Liver (tissue), 3 donors: ENCODE measurements around the gene BNC2.

Source experiments
- FOXA1 ChIP-seq: IDR thresholded peaks from 2 replicates; pipeline ENCODE4 v1.6.1; 2016; ENCODE audit warnings: antibody characterized with exemption
- GABPA ChIP-seq, 2 donors: IDR thresholded peaks in 1 of 2; conservative IDR thresholded peaks in 1 of 2; 2 replicates each; pipeline ENCODE4 v1.6.1; 2016; ENCODE audit warnings: antibody characterized with exemption in 2 of 2, mild to moderate bottlenecking in 1 of 2, moderate library complexity in 1 of 2
- NR2F2 ChIP-seq: IDR thresholded peaks from 2 replicates; pipeline ENCODE4 v1.6.1; 2016; ENCODE audit warnings: antibody characterized with exemption
- RAD21 ChIP-seq, 2 donors: IDR thresholded peaks; 2 replicates each; pipeline ENCODE4 v1.6.1; 2016; ENCODE audit warnings: antibody characterized with exemption in 2 of 2, mild to moderate bottlenecking in 2 of 2
- RXRA ChIP-seq, 2 donors: IDR thresholded peaks; 2 replicates each; pipeline ENCODE4 v1.6.1; 2017 to 2018; ENCODE audit warnings: antibody characterized with exemption in 2 of 2, mild to moderate bottlenecking in 1 of 2
- SP1 ChIP-seq: IDR thresholded peaks from 2 replicates; pipeline ENCODE4 v1.6.1; 2018; ENCODE audit warnings: antibody characterized with exemption, mild to moderate bottlenecking
- YY1 ChIP-seq: IDR thresholded peaks from 2 replicates; pipeline ENCODE4 v1.6.1; 2016; ENCODE audit warnings: antibody characterized with exemption, mild to moderate bottlenecking
- TF ChIP-seq, protein P1 (sequence below): fragments of 150-350 bp; IDR thresholded peaks from 2 replicates; pipeline ENCODE4 v1.5.1; 2017; ENCODE audit warnings: improper control_type of control experiment, low read depth, low read length; ENCODE audit not compliant: missing input control
- TF ChIP-seq, protein P2 (sequence below): IDR thresholded peaks from 2 replicates; pipeline ENCODE4 v1.6.1; 2016; ENCODE audit warnings: antibody characterized with exemption, mild to moderate bottlenecking
- TF ChIP-seq, protein P3 (sequence below): IDR thresholded peaks from 2 replicates; pipeline ENCODE4 v1.6.1; 2016; ENCODE audit warnings: antibody characterized with exemption
- TF ChIP-seq, protein P4 (sequence below): IDR thresholded peaks from 2 replicates; pipeline ENCODE4 v1.6.1; 2016; ENCODE audit warnings: antibody characterized with exemption
- donor health status: healthy.
- donor health status: healthy.

DNA sequence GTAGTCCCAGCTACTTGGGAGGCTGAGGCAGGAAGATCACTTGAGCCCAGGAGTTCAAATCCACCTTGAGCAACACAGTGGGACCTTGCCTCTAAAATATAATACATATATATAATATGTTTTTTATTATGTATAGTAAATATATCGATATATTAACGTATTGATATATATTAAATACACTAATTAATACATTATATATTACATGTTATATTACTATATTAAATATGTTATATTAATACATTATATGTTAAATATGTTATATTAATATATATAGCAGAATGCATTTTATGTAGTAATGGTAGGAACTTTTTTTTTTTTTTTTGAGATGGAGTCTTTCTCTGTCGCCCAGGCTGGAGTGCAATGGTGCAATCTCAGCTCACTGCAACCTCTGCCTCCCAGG is 18.1 kb upstream of the BNC2 start:
- TF ChIP-seq SP1 = no peak
- TF ChIP-seq, protein P1, sequence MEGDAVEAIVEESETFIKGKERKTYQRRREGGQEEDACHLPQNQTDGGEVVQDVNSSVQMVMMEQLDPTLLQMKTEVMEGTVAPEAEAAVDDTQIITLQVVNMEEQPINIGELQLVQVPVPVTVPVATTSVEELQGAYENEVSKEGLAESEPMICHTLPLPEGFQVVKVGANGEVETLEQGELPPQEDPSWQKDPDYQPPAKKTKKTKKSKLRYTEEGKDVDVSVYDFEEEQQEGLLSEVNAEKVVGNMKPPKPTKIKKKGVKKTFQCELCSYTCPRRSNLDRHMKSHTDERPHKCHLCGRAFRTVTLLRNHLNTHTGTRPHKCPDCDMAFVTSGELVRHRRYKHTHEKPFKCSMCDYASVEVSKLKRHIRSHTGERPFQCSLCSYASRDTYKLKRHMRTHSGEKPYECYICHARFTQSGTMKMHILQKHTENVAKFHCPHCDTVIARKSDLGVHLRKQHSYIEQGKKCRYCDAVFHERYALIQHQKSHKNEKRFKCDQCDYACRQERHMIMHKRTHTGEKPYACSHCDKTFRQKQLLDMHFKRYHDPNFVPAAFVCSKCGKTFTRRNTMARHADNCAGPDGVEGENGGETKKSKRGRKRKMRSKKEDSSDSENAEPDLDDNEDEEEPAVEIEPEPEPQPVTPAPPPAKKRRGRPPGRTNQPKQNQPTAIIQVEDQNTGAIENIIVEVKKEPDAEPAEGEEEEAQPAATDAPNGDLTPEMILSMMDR = no peak
- no peak for TF ChIP-seq FOXA1
- TF ChIP-seq, protein P2, sequence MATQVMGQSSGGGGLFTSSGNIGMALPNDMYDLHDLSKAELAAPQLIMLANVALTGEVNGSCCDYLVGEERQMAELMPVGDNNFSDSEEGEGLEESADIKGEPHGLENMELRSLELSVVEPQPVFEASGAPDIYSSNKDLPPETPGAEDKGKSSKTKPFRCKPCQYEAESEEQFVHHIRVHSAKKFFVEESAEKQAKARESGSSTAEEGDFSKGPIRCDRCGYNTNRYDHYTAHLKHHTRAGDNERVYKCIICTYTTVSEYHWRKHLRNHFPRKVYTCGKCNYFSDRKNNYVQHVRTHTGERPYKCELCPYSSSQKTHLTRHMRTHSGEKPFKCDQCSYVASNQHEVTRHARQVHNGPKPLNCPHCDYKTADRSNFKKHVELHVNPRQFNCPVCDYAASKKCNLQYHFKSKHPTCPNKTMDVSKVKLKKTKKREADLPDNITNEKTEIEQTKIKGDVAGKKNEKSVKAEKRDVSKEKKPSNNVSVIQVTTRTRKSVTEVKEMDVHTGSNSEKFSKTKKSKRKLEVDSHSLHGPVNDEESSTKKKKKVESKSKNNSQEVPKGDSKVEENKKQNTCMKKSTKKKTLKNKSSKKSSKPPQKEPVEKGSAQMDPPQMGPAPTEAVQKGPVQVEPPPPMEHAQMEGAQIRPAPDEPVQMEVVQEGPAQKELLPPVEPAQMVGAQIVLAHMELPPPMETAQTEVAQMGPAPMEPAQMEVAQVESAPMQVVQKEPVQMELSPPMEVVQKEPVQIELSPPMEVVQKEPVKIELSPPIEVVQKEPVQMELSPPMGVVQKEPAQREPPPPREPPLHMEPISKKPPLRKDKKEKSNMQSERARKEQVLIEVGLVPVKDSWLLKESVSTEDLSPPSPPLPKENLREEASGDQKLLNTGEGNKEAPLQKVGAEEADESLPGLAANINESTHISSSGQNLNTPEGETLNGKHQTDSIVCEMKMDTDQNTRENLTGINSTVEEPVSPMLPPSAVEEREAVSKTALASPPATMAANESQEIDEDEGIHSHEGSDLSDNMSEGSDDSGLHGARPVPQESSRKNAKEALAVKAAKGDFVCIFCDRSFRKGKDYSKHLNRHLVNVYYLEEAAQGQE = no peak
- TF ChIP-seq, protein P3, sequence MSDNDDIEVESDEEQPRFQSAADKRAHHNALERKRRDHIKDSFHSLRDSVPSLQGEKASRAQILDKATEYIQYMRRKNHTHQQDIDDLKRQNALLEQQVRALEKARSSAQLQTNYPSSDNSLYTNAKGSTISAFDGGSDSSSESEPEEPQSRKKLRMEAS = no peak
- no peak for TF ChIP-seq GABPA (IDR thresholded peaks at IDR 0.05 in 1 of 2, conservative IDR thresholded peaks at IDR 0.05 in 1 of 2)
- TF ChIP-seq YY1 = no peak
- TF ChIP-seq RAD21 (IDR thresholded peaks at IDR 0.05) = no peak
- TF ChIP-seq, protein P4, sequence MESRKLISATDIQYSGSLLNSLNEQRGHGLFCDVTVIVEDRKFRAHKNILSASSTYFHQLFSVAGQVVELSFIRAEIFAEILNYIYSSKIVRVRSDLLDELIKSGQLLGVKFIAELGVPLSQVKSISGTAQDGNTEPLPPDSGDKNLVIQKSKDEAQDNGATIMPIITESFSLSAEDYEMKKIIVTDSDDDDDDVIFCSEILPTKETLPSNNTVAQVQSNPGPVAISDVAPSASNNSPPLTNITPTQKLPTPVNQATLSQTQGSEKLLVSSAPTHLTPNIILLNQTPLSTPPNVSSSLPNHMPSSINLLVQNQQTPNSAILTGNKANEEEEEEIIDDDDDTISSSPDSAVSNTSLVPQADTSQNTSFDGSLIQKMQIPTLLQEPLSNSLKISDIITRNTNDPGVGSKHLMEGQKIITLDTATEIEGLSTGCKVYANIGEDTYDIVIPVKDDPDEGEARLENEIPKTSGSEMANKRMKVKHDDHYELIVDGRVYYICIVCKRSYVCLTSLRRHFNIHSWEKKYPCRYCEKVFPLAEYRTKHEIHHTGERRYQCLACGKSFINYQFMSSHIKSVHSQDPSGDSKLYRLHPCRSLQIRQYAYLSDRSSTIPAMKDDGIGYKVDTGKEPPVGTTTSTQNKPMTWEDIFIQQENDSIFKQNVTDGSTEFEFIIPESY = no peak
- no peak for TF ChIP-seq RXRA (IDR thresholded peaks at IDR 0.05)
- no peak for TF ChIP-seq NR2F2
